ENCODE data around the gene CD300LF. TPM values are rescaled to one million over a fixed set of nuclear protein-coding genes. Genes with fewer than 3 reads are reported as not detected.

The CD300LF gene
- polyA plus RNA-seq, 3 donors = 112 to 184 (median 175) TPM

DNA sequence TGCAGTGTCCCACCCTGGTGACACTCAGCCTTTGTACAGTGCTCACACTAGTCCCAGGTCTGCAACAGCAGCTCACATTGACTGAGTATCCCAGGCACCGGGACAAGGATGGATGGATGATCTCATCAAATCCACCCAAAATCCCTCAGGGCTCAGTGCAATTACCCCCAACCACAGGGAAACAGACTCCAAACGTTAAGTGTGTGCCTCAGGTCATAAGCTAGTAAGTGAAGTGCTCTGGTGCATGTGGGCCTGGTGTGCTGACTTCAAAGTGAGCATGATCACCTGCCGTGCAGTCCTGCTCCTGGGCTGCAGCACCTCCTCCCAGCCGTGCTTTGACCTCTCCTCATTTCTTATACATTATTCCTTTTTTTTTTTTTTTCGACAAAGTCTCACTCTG lies 58.0 kb downstream of the CD300LF start:
- DNase-seq = no peak
- H3K27ac ChIP-seq (ENCODE audit: low read depth in 1 of 2, low read length in 2 of 2) = no peak overlapping the region

DNA sequence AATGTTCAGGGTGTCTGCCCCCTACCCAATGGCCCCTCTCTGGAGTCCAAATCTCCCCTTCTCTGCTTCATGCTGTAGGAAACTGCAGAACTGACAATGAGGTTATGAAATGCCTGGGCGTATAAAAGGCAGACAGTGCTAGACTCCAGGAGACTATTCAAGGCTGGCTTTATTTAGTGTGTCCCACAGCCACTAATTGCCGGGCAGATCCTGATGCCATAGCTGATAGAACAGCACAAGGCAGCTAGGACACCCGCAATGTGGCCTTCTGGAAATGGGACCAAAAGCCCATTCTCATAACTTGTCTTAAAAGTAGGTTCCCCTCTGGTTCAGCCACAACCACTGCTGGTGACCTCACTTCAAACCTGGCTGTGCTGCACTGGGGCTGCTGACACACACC lies 60.7 kb downstream of the CD300LF start:
- Histone ChIP-seq H3K27me3 (ENCODE audit: control insufficient read depth in 2 of 2, insufficient read depth in 2 of 2, low read length in 2 of 2) (no peaks in the 10 kb centered on the region), H3K4me3 (replicated peaks in 1 of 3; ENCODE audit: low read depth in 2 of 3, low read length in 3 of 3) (no peak overlapping the region), H3K4me2 (replicated peaks; ENCODE audit: extremely low read depth, low read length, poor library complexity, severe bottlenecking) (no peak overlapping the region), H3K9me3 (replicated peaks in 1 of 2; ENCODE audit: control insufficient read depth in 1 of 2, insufficient read depth in 1 of 2, low read length in 2 of 2) (no peaks in the 10 kb centered on the region), H3K79me2 (ENCODE audit: insufficient read depth, low read length) (no peaks in the 10 kb centered on the region), H4K20me1 (ENCODE audit: insufficient read depth, low read length) (no peaks in the 10 kb centered on the region), H3K27ac (ENCODE audit: low read depth in 1 of 2, low read length in 2 of 2) (no peak overlapping the region), H3K36me3 (replicated peaks in 1 of 2; ENCODE audit: control insufficient read depth in 1 of 2, insufficient read depth in 2 of 2, low read length in 2 of 2) (no peaks in the 10 kb centered on the region), H3K4me1 (ENCODE audit: control insufficient read depth in 1 of 2, insufficient read depth in 2 of 2, low read length in 2 of 2) (peaks cover 24 to 26% of the 10 kb centered on the region in 2 donors), H2AFZ (ENCODE audit: insufficient read depth, low read depth, low read length, poor library complexity, severe bottlenecking) (no peak overlapping the region), H3K9ac (ENCODE audit: insufficient read depth, low read length, poor library complexity, severe bottlenecking) (no peak overlapping the region)
- 70% methylated on average over 3 of the region's 3 CpGs for WGBS (ENCODE audit: insufficient coverage)
- Mint-ChIP-seq H3K27me3 (ENCODE audit: low read depth in 3 of 3) (peaks cover 6 to 10% (median 6%) of the 10 kb centered on the region in 3 donors), H3K9me3 (peaks cover 0 to 2% (median 0%) of the 10 kb centered on the region in 7 donors), H3K4me3 (no peak overlapping the region), H3K36me3 (no peaks in the 10 kb centered on the region), H3K4me1 (peaks cover 24% of the 10 kb centered on the region), H3K27ac (no peak overlapping the region)
- no peak for DNase-seq
- intact Hi-C loops (cut with micrococcal nuclease) = loop anchor here in 1 of 2 donors (10.0 kb wide), 1 partner anchor 213 kb away; no protein-coding TSS in a partner anchor
- no peak for TF ChIP-seq CTCF (IDR thresholded peaks at IDR 0.05)

More for the DNA sequence above, 58.0 kb downstream of the CD300LF start:
- peaks cover 33% of the 10 kb centered on the region for H3K4me1 Mint-ChIP-seq
- Histone ChIP-seq H3K36me3 (replicated peaks in 1 of 2; ENCODE audit: control insufficient read depth in 1 of 2, insufficient read depth in 2 of 2, low read length in 2 of 2) (no peaks in the 10 kb centered on the region), H3K4me3 (replicated peaks in 1 of 3; ENCODE audit: low read depth in 2 of 3, low read length in 3 of 3) (no peak overlapping the region), H3K27me3 (ENCODE audit: control insufficient read depth in 2 of 2, insufficient read depth in 2 of 2, low read length in 2 of 2) (no peaks in the 10 kb centered on the region), H3K9ac (ENCODE audit: insufficient read depth, low read length, poor library complexity, severe bottlenecking) (no peak overlapping the region), H2AFZ (ENCODE audit: insufficient read depth, low read depth, low read length, poor library complexity, severe bottlenecking) (no peak overlapping the region), H3K9me3 (replicated peaks in 1 of 2; ENCODE audit: control insufficient read depth in 1 of 2, insufficient read depth in 1 of 2, low read length in 2 of 2) (no peaks in the 10 kb centered on the region), H3K79me2 (ENCODE audit: insufficient read depth, low read length) (no peaks in the 10 kb centered on the region), H3K4me2 (replicated peaks; ENCODE audit: extremely low read depth, low read length, poor library complexity, severe bottlenecking) (no peak overlapping the region), H4K20me1 (ENCODE audit: insufficient read depth, low read length) (no peaks in the 10 kb centered on the region), H3K4me1 (ENCODE audit: control insufficient read depth in 1 of 2, insufficient read depth in 2 of 2, low read length in 2 of 2) (peaks cover 35 to 38% of the 10 kb centered on the region in 2 donors)
- TF ChIP-seq CTCF (IDR thresholded peaks at IDR 0.05) = no peak
- H3K36me3 Mint-ChIP-seq = peaks cover 0 to 2% of the 10 kb centered on the region in 2 donors
- peaks cover 0 to 6% (median 4%) of the 10 kb centered on the region in 3 donors for H3K27me3 Mint-ChIP-seq (ENCODE audit: low read depth in 3 of 3)
- H3K9me3 Mint-ChIP-seq = peaks cover 0 to 2% (median 0%) of the 10 kb centered on the region in 7 donors
- 94% methylated on average over 3 of the region's 5 CpGs for WGBS (ENCODE audit: insufficient coverage)
- intact Hi-C loops (cut with micrococcal nuclease) = loop anchor here in 1 of 2 donors (10.0 kb wide), 1 partner anchor 210 kb away; no protein-coding TSS in a partner anchor
- H3K4me3 Mint-ChIP-seq = no peak overlapping the region
- peak overlapping the region in 2 of 7 donors; percentile 24 to 34 for H3K27ac Mint-ChIP-seq

Data from CD14-positive monocyte (primary cell).